ENCODE measurements around the gene ZNF331.

GRCh38 chr19:53553156-53553555 lies 15.2 kb downstream of the ZNF331 start:
- TF ChIP-seq CTCF (IDR thresholded peaks at IDR 0.05) = no peak
- TF ChIP-seq POLR2A (IDR thresholded peaks at IDR 0.05) = no peak

Data from thyroid gland (tissue), 4 donors.